ENCODE data around the gene IL17RD. TPM values are rescaled to one million over a fixed set of nuclear protein-coding genes. Genes with fewer than 3 reads are reported as not detected.

The IL17RD gene
- total RNA-seq, 4 donors from 2014 or later = 0.52 to 1.4 (median 0.90) TPM

GRCh38 chr3:57163751-57164150 is 1.4 kb downstream of the IL17RD start:
- in situ Hi-C loops (cut with MboI; ENCODE audit: low sequenced_read_pairs in 4 of 4) = loop anchor here in 1 of 4 donors (25.0 kb wide), 1 partner anchor 274 kb away; no protein-coding TSS in a partner anchor
- ATAC-seq (no peak), DNase-seq (no peak)
- Histone ChIP-seq H3K27me3 (peaks cover 0 to 12% (median 7%) of the 10 kb centered on the region in 3 donors), H3K4me1 (peaks cover 0 to 20% of the 10 kb centered on the region in 2 donors), H3K9me3 (no peaks in the 10 kb centered on the region), H3K4me3 (peak overlapping the region; percentile 70 to 93 (median 78)), H3K27ac (peak overlapping the region in 3 of 4 donors; percentile 10 to 31 (median 30)), H3K36me3 (no peaks in the 10 kb centered on the region)
- intact Hi-C loops (cut with DNase I; ENCODE audit: low total_unique reads) = loop anchor here (10.0 kb wide), 1 partner anchor 591 kb away; the partner anchor contains the start of gene SLMAP
- TF ChIP-seq CTCF (IDR thresholded peaks at IDR 0.05 in 4 of 5, conservative IDR thresholded peaks at IDR 0.05 in 1 of 5) (no peak), POLR2A (IDR thresholded peaks at IDR 0.05) (no peak)

- in situ Hi-C loops (cut with MboI; ENCODE audit: low sequenced_read_pairs in 4 of 4) (loop anchor here in 1 of 4 donors (25.0 kb wide), 1 partner anchor 275 kb away; no protein-coding TSS in a partner anchor), intact Hi-C loops (cut with DNase I; ENCODE audit: low total_unique reads) (loop anchor here (10.0 kb wide), 1 partner anchor 593 kb away; the partner anchor contains the start of gene SLMAP)
- Histone ChIP-seq H3K27ac (no peak overlapping the region), H3K36me3 (no peaks in the 10 kb centered on the region), H3K4me3 (no peak overlapping the region), H3K4me1 (peaks cover 0 to 20% of the 10 kb centered on the region in 2 donors), H3K9me3 (no peaks in the 10 kb centered on the region), H3K27me3 (peaks cover 0 to 12% (median 7%) of the 10 kb centered on the region in 3 donors)
- no peak for ATAC-seq
- TF ChIP-seq CTCF (IDR thresholded peaks at IDR 0.05 in 4 of 5, conservative IDR thresholded peaks at IDR 0.05 in 1 of 5) = no peak
- no peak for DNase-seq
Measured at GRCh38 chr3:57161915-57162314, 3.2 kb downstream of the IL17RD start.

- in situ Hi-C loops (cut with MboI; ENCODE audit: low sequenced_read_pairs in 4 of 4) (loop anchor here in 1 of 4 donors (25.0 kb wide), 1 partner anchor 276 kb away; no protein-coding TSS in a partner anchor), intact Hi-C loops (cut with DNase I; ENCODE audit: low total_unique reads) (loop anchor here (10.0 kb wide), 1 partner anchor 594 kb away; the partner anchor contains the start of gene SLMAP)
- Histone ChIP-seq H3K36me3 (no peaks in the 10 kb centered on the region), H3K9me3 (no peaks in the 10 kb centered on the region), H3K4me3 (no peak overlapping the region), H3K4me1 (peaks cover 0 to 20% of the 10 kb centered on the region in 2 donors), H3K27me3 (peaks cover 0 to 12% (median 7%) of the 10 kb centered on the region in 3 donors), H3K27ac (peak overlapping the region in 3 of 4 donors; percentile 12 to 44 (median 20))
- no peak for ATAC-seq
- no peak for DNase-seq
- TF ChIP-seq POLR2A (IDR thresholded peaks at IDR 0.05) = no peak
- TF ChIP-seq CTCF (IDR thresholded peaks at IDR 0.05 in 4 of 5, conservative IDR thresholded peaks at IDR 0.05 in 1 of 5) = no peak
Measured at GRCh38 chr3:57160765-57161538, 4.2 kb downstream of the IL17RD start.

GRCh38 chr3:57160076-57160764 is 4.9 kb downstream of the IL17RD start:
- intact Hi-C loops (cut with DNase I; ENCODE audit: low total_unique reads) (loop anchor here (10.0 kb wide), 1 partner anchor 595 kb away; the partner anchor contains the start of gene SLMAP), in situ Hi-C loops (cut with MboI; ENCODE audit: low sequenced_read_pairs in 4 of 4) (loop anchor here in 1 of 4 donors (25.0 kb wide), 1 partner anchor 277 kb away; no protein-coding TSS in a partner anchor)
- H3K4me1 ChIP-seq = peaks cover 0 to 20% of the 10 kb centered on the region in 2 donors
- no peaks in the 10 kb centered on the region for H3K36me3 ChIP-seq
- H3K9me3 ChIP-seq = no peaks in the 10 kb centered on the region
- peaks cover 0 to 12% (median 7%) of the 10 kb centered on the region in 3 donors for H3K27me3 ChIP-seq
- no peak for ATAC-seq
- peak overlapping the region in 3 of 4 donors; percentile 12 to 44 (median 20) for H3K27ac ChIP-seq
- no peak for DNase-seq
- H3K4me3 ChIP-seq = no peak overlapping the region
- TF ChIP-seq CTCF (IDR thresholded peaks at IDR 0.05 in 4 of 5, conservative IDR thresholded peaks at IDR 0.05 in 1 of 5) = no peak
- no peak for TF ChIP-seq POLR2A (IDR thresholded peaks at IDR 0.05)

Data from gastrocnemius medialis (tissue), 4 donors.